ENCODE results near the gene LAMA3.

LAMA3 gene

DNA sequence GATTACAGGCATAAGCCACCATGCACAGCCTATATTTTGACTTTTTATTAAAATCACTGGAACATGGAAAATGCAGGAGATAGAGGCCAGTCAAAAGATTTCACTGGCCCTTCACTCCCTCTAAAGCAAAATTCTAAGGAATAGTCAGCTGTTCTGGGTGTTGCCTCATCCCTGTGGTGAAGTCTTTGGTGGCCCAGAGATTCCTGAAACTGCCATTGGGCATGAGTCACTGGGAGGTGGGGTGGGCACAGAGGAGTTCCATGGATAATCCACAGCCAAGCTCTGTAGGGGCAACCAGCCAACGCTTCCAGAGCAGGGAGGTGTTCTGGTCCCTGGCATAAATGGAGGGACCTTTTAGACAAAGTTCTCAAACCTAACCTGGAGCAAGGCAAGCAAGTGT is 235.6 kb downstream of the LAMA3 start:
- no peak for DNase-seq

DNA sequence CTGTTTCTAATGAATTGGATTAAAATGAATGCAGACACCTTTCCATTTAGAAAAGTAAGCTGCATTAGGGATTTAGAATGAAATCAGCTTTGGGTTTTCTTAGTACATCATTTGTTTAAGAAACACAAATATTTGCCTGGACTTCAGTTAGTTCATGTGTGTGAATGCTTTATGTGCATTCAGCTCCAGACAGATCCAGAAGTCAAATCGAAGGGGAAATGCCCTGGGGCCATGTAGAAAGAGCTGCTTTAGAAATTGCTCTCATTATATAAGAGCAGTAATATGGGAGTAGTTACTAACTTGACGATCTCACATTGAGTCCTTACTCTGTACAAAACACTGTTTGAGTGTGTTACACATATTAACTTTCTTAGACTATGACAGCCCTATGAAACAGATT is 237.3 kb downstream of the LAMA3 start:
- DNase-seq, result no peak

DNA sequence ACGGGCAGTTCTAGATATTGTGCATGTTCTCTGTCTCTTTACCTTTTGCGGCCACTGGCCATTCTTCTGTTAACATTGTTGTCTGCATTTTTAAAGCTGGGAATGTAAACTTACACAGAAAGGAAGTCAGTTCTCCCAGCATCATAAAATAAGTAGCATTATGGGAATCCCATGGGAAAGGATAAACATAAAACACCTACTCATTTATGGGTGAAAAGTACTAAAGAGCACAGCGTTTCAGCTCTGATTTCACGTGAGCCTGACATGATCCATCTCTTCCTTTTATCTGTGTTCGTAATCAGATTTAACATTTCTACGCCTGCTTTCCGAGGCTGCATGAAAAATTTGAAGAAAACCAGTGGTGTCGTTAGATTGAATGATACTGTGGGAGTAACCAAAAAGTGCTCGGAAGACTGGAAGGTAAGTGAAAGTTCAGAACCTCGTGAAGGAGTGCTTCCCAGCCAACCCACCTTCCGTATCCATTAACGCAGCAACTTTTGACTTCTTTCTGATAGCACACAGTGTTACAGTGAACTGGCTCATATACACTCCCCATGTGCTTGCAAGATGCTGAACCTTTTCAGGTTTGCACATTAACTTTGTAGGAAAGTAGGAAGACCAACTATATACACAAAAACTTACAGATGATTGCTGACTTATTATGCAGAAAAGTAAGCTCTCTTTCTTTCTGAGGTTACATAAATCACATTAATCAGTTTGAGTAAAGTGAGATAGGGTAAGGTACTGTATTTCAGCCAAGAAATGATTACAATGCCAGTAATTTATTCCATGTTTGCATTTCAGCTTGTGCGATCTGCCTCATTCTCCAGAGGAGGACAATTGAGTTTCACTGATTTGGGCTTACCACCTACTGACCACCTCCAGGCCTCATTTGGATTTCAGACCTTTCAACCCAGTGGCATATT is 238.8 kb downstream of the LAMA3 start:
- DNase-seq, result no peak

DNA sequence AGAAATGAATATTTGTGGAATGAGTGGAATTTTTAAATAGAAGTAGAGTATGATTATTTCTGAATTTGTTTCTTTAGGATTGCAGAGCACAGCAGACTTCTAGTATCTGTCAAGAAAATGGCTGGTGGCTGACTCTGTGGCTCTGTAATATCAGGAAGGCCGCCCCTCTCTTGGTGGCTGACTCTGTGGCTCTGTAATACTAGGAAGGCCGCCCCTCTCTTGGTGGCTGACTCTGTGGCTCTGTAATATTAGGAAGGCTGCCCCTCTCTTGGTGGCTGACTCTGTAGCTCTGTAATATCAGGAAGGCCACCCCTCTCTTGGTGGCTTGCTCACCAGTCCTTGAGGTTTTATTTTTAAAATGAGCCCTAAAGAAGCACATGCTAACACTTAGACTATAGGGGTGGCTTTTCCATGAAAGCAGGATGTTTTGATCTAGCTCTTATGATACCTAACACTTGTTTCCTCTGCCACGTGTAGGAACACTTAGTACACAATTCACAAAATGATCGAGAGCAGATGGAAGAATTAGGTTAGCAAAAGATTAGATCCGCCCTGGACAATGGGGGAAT is 240.2 kb downstream of the LAMA3 start:
- no peak for DNase-seq

DNA sequence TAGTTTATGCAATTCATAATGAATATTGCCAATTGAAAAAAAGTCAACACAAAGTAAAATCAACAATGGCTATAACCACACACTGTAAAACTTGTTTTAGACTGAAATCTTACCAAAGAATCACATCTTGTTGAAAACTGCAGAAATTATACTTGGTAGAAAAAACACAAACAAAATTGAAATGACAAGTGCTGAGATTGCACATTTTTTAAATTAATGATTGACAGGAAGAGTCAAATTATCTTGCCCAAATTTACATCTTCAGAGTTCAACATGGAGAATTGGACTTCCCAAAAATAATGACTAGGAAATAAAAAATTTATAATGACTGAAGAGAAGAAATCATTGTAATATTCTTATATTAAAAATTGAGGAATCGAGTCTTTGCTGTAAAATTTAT is 240.7 kb downstream of the LAMA3 start:
- DNase-seq, result no peak

DNA sequence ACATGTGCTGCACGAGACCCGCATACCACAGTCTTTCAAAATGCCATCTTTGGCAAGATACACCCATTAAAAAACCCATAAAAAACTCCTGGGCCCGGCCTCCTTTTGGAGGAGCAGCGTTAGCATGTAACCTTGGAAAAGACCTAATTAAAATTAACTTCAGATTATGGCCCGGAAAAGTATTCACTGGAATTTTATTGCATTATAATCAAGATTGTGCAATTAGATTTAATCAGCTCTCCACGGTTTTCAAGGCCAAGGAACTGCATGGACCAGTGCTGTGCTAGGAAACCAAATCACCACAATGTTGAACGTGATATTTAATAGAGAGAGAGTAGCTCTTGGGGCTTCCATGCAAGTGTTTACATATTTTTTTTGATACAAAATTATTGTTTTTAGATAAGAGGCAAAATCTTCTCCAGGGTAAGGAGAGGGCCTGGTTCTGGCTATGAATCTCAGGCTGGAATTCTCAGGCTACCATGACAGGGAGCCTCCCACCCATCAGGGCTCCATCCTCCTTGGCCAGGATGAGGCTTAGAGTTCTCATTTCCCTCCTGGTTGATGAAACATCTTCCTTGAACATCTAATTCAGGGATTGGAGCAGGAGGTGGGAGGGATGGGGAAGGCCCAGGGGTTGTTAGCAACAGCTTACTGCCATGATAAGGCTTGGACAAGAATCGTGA is 243.3 kb downstream of the LAMA3 start:
- DNase-seq, result no peak

DNA sequence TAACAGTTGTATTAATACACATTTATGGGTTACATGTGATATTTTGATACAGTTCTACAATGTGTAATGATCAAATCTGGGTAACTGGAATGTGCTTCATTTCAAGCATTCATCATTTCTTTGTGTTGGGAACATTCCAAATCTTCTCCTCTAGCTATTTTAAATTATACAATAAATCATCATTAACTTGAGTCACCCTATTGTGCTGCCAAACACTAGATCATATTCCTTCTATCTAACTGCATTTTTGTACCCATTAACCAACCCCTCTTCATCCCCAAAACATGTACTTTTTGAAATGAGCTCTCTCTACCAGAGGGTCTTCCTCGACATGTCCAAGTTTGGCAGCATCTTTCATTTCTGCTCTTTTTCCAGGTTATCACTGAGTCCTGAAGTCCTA is 244.2 kb downstream of the LAMA3 start:
- no peak for DNase-seq

DNA sequence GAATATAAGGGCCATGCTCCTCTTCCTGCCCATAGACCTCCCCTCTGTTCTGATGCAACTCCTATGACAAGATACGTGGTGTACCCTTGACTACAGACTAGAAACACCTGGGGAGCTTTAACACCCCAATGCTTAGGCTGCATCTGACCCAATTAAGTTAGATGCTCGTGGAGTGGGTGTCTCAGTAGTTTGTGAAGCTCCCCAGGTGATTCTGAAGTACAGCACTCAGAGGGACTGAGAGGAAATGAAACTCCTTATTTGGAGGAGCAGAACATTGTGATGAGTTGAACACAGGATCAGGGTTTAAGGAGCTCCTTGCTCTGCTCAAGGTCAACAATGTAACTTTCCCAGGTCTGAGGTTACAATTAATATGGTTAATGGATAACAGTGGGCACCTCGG is 245.0 kb downstream of the LAMA3 start:
- DNase-seq, result no peak

DNA sequence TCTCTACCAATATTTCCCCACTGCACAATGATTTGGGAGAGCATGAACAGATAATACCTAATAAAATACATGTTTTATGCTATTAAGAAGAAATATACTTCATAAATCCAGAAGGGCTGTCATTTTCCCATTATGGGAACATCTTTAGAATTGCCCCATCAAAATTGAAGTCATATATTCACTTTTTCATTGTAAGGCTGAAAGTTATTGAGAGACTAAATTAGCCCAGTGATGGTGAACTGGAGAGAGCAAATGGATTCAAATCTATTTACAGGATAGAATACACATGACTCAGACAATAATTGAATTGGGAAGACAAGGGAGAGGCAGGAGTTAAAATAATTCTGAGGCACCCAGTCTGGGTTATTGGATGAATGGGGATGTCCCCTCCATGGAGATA is 245.6 kb downstream of the LAMA3 start:
- no peak for DNase-seq

DNA sequence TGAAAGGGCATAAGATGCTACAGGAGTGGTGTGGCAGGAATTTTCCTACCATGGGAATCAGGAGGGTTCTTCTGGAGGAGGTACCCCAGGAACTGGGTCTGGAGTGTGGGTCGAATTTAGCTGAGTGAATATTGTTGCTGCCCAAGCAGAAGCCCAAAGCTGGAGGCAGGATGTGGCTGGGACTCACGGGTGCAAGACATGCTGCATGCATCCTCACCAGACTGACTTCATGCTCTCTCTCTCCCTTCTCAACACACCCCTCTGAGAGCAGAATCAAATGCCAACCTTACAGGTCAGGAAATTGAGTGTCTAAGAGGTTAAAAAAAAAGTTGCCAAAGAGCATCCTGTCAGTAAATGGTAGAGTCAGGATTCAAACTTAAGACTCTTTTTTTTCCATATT is 246.6 kb downstream of the LAMA3 start:
- no peak for DNase-seq

DNA sequence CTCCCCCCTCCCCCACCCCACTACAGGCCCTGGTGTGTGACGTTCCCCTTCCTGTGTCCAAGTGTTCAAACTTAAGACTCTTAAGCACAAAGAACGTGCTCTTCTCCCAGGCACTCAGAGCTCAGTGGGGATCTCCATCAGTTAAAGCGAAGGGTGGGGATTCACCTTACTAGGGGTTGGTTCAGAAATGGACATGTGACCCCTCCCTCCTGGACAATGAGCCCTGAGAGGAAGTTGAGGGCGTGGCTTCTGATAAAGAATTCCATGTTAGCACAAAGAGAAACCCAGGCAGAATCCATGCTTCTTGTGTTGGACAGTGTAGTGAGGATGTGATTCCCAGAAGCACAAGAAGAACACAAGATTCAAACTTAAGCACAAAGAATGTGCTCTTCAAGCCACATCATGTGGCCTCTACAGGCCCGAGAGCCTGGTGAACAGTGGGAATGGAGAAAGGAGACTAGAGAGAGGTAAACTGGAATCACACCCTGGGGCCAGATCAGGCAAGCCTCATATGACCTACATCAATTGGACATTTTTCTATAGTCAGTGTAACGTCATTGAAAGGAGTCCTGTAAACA is 247.2 kb downstream of the LAMA3 start:
- DNase-seq, result no peak

DNA sequence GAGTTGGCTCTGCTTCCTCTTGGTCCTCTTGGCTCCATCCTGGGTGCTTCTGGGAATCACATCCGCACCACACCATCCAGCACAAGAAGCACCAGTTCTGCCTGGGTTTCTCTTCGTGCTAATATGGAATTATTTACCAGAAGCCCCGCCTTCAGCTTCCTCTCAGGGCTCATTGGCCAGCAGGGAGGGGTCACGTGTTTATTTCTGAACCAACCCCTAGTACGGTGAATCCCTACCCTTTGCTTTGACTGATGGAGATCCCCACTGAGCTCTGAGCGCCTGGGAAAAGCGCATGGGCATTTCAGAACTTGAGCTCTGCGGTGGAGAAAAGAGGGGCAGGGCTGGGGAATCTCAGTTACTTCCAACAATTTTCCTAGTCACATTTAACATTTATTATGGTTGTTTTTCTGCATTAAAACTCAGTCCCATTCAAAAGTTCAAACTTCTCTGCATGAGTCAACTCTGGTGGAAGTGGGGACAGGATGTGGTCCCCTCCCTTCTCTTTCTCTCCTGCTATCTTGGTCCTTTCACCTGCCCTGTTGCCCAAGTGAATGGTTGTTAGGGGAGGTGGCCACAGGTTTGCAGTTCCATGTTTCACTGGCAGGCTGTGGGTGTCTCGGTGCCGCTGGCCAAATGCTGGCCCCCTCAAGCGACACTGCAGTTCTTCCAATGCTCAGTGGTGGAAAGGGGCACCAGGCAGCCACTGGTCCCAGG is 248.9 kb downstream of the LAMA3 start:
- no peak for DNase-seq

DNA sequence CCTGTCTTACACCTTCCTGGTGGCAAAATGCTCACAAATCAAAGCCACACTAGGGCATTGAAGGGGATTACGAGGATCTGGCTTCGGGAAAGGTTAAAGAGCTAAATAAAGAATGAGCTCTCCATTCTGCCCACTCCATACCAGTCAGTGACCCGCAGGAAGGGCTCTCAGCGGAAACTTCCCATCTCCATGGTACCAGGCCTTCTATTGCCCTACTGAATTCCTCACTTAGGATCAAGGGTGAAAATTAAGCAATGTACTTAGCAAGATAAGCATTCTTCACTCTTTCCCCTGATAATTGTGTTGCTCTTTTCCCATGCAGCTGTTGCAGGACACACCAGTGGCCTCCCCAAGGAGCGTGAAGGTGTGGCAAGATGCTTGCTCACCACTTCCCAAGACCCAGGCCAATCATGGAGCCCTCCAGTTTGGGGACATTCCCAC is 249.7 kb downstream of the LAMA3 start:
- DNase-seq, result no peak

DNA sequence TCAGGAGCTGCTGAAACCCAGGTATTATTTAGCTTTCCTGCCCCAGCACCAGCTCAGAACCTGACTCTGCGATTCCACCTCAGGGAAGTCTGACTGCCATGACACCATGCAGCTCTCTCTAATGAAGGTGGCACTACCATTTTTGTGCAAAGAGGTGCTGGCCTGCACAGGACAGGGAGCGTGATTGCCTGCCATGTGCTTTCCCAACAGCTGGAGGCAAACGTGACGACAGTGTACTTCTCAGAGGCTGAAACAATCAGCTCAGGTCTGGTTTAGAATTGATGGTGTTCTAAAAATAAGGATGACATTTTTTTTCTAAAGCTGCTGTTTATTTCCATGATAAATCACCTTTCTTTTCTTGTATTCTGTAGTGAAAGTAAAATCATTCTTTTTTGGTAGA is 250.1 kb downstream of the LAMA3 start:
- no peak for DNase-seq

DNA sequence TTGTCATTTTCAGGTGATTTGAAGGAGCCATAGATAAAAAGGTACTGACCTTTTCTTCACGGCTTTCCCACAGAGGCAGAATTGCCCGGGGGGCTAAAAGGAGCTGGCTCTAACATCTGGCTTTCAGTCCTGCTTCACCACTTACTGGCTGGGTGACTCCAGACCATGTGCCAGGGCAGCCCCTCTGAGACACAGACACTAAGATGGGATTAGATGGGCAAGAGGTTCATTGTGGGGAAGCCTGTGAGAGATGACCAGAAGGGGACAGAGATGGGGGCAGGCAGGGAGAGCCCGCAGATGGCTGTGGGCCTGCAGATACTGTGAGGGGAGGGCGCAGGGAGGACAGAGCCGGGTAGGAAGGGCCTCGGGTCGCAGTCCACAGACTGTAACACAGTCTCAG is 250.6 kb downstream of the LAMA3 start:
- DNase-seq, result no peak

DNA sequence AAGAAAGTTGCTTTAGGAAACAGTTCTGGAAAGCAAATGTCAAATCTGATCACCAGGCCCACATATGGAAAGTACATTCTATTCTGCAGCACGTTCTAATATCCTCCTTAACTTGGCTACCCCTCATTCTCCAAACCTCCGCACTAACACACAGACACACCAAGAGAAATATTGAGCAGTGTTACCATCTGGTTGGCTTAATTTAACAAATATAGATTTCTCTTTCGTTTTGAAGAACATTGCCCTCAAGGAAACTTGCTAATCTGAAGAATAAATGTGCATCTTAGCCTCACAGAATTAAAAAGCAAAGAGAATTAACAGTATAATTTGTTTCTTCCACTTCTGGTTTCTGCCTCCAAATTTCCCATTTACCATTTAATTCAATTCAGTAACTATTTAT is 252.5 kb downstream of the LAMA3 start:
- no peak for DNase-seq

DNA sequence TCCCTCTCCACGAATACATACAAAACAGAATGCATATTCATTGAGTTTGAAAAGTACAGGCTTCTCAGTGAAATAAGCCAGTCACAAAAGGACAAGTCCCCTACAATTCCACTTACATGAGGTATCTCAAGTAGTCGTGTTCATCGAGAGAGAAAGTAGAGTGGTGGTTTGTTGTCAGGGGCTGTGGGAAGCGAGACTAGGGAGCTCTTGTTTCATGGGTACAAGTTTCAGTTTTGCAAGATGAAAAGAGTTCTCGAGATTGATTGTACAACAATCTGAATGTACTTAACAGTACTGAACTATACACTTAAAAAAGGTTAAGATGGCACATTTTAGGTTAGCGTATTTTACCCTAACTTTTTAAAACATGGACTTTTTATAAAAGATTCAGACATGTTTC is 253.9 kb downstream of the LAMA3 start:
- no peak for DNase-seq

DNA sequence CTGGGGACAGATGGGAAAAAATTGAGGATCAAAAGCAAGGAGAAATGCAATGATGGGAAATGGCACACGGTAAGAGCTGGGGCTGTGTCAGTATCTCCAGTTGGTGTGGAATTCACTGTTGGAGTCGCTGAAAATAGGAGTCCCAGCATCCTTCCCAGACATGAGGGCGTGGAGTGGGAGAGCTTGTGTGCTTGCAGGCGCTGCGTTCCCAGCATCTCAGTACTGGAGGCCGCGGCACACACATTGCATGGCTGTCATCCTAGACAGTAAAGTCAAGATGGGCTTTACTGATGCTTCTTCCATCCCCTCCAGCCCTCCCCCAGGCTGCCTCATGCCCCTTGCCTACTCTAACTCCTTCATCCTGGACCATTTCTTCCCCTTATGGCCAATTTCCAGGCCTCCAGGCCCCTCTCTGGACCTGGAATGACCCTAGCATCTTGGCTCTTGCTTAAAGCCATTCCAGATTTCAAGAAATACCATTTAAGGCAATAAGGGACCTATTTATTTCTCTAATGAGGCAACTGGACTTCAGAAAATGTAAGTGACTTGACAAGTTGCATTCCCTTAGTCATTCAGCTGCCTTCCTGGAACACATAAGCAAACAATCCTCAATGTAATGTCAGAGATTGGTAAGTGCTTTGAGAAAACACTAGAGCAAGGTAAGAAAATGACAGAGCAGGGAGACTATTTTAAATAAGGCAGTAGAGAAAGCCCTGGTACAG is 254.8 kb downstream of the LAMA3 start:
- no peak for DNase-seq

DNA sequence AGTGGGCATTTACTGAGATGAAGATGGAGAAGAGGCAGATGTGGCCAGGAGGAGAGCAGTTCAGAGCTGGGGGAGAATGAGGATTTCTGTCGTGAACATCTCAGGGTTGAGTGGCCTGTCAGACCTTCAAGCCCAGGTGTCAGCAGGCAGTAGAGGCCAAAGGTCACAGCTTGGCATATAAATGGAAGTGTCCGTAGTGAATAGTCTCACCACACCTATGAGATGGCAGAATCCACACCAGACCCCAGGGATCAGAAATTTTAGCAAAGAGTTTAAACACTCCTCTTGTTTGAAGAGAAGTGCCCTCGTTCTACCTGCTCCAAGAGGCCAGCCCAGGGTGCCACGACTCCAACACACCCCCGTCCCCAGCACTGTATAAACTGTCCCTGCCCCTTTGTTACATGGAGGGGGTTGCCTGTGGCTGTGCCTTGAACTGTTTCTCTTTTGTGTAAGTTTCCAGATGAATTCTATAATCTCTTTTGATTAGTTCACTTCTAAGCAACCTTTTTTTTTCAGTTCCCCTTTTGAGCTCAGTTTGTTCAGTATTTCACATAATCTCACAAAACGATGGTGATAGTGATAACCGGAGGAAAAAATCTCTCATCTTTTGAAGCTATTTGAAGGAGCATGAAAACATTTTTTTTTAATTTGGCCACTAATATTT is 256.3 kb downstream of the LAMA3 start:
- DNase-seq, result no peak

DNA sequence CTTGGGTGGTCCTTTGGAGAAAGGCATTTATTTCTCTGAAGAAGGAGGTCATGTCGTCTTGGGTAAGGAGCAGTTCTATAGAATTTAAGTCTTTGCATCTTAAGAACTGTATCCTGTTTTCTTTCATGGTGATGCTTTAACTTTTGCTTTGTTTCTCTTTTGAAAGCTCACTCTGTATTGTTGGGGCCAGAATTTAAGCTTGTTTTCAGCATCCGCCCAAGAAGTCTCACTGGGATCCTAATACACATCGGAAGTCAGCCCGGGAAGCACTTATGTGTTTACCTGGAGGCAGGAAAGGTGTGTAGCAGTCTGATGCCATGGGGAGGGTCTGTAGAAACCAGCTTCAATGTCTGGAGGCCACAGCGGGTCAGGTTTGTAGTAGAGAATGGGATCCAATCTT is 260.6 kb downstream of the LAMA3 start:
- DNase-seq, result no peak

DNA sequence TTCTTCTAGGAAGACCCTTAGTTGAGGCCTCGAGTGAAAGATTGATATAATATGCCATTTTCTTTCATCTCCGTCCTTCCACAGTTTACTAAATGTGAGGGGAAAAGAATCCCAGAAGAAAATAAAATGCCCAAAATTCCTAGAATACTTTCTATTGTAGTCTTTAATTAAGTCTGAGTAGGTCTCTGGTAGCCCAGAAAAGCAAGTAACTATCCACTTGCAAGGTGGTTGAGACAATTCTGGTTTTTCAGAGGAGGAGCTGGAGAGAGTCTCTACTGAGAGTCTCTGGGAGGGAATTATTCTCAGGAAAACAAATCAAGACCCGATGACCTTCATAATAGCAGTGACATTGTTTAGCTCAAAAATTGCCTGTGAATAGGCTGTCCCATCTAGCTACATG is 261.4 kb downstream of the LAMA3 start:
- no peak for DNase-seq

DNA sequence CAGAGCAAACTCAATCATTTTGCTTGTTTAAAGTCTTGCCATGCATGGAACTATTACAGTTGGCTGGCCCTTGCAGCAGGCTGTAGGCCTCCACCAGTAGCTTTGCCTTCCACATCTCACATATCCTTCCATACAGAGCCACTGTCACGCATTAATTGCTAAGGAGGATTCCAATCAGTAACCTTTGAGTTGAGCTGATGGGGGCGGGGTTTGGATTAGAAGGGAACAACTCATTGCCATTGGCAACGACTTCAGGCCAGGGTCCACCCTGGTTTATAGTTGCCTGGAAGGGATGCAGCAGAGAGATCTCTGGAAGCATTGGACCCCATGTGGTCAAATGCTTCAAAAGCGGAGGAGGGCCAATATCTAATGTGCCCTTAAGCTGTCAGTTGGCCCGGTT is 262.0 kb downstream of the LAMA3 start:
- no peak for DNase-seq

Measured in activated CD4-positive, alpha-beta T cell treated with anti-CD3 and anti-CD28 coated beads for 4 hours (primary cell).